Measurements from ENCODE around the gene ZNF687.

ZNF687 gene

GRCh38 chr1:151243683-151244216 lies 38.3 kb upstream of the ZNF687 start:
- H3K9me2 ChIP-seq (replicated peaks; ENCODE audit: control insufficient read depth, low read length), result no peaks in the 10 kb centered on the region
- peaks cover 95% of the 10 kb centered on the region for H3K36me3 ChIP-seq (ENCODE audit: control insufficient read depth, low read length)
- H4K20me1 ChIP-seq (ENCODE audit: control insufficient read depth, insufficient read depth, low read depth, low read length), result no peaks in the 10 kb centered on the region
- no peaks in the 10 kb centered on the region for H3K27me3 ChIP-seq (ENCODE audit: control insufficient read depth, low read length)
- H3K9me3 ChIP-seq (ENCODE audit: control insufficient read depth, insufficient read depth, low read length), result no peaks in the 10 kb centered on the region
- H3K4me1 ChIP-seq (ENCODE audit: control insufficient read depth, low read length), result no peaks in the 10 kb centered on the region
- H3K4me2 ChIP-seq (ENCODE audit: low read length), result no peak overlapping the region
- no peaks in the 10 kb centered on the region for H3K79me2 ChIP-seq (ENCODE audit: control insufficient read depth, low read length)
- no peak overlapping the region for H3K4me3 ChIP-seq (ENCODE audit: low read length)
- peaks cover 6% of the 10 kb centered on the region; the same call in 1 of the 2 replicates for H3F3A ChIP-seq (ENCODE audit: control insufficient read depth, insufficient read depth)
- no peak overlapping the region for H3K27ac ChIP-seq (ENCODE audit: low read depth, low read length)
- TF ChIP-seq CTCF (IDR thresholded peaks at IDR 0.05; ENCODE audit: low read depth, low read length, poor library complexity, severe bottlenecking), result no peak
- TF ChIP-seq EZH2phosphoT487 (IDR thresholded peaks at IDR 0.05; ENCODE audit: borderline replicate concordance, low read length), result no peak

- H3K4me2 ChIP-seq (ENCODE audit: low read length), result no peak overlapping the region
- H4K20me1 ChIP-seq (ENCODE audit: control insufficient read depth, insufficient read depth, low read depth, low read length), result no peaks in the 10 kb centered on the region
- no peaks in the 10 kb centered on the region for H3K79me2 ChIP-seq (ENCODE audit: control insufficient read depth, low read length)
- H3K27me3 ChIP-seq (ENCODE audit: control insufficient read depth, low read length), result no peaks in the 10 kb centered on the region
- H3K36me3 ChIP-seq (ENCODE audit: control insufficient read depth, low read length), result peaks cover 73% of the 10 kb centered on the region
- H3K9me2 ChIP-seq (replicated peaks; ENCODE audit: control insufficient read depth, low read length), result no peaks in the 10 kb centered on the region
- no peak for TF ChIP-seq EZH2phosphoT487 (IDR thresholded peaks at IDR 0.05; ENCODE audit: borderline replicate concordance, low read length)
- no peak overlapping the region for H3K27ac ChIP-seq (ENCODE audit: low read depth, low read length)
- H3K4me1 ChIP-seq (ENCODE audit: control insufficient read depth, low read length), result no peaks in the 10 kb centered on the region
- peaks cover 18% of the 10 kb centered on the region for H3F3A ChIP-seq (ENCODE audit: control insufficient read depth, insufficient read depth)
- no peaks in the 10 kb centered on the region for H3K9me3 ChIP-seq (ENCODE audit: control insufficient read depth, insufficient read depth, low read length)
- no peak overlapping the region for H3K4me3 ChIP-seq (ENCODE audit: low read length)
These were observed 35.3 kb upstream of the ZNF687 start for GRCh38 chr1:151246786-151247185.

- TF ChIP-seq CTCF (IDR thresholded peaks at IDR 0.05; ENCODE audit: low read depth, low read length, poor library complexity, severe bottlenecking) (peak; percentile 89), EZH2phosphoT487 (IDR thresholded peaks at IDR 0.05; ENCODE audit: borderline replicate concordance, low read length) (no peak)
- Histone ChIP-seq H3K9me3 (ENCODE audit: control insufficient read depth, insufficient read depth, low read length) (no peaks in the 10 kb centered on the region), H3K4me1 (ENCODE audit: control insufficient read depth, low read length) (peaks cover 10% of the 10 kb centered on the region), H4K20me1 (ENCODE audit: control insufficient read depth, insufficient read depth, low read depth, low read length) (no peaks in the 10 kb centered on the region), H3K79me2 (ENCODE audit: control insufficient read depth, low read length) (peaks cover 26% of the 10 kb centered on the region), H3K4me2 (ENCODE audit: low read length) (no peak overlapping the region), H3K36me3 (ENCODE audit: control insufficient read depth, low read length) (peaks cover 22% of the 10 kb centered on the region), H3K9me2 (replicated peaks; ENCODE audit: control insufficient read depth, low read length) (no peaks in the 10 kb centered on the region), H3K27ac (ENCODE audit: low read depth, low read length) (no peak overlapping the region), H3F3A (ENCODE audit: control insufficient read depth, insufficient read depth) (peaks cover 23% of the 10 kb centered on the region), H3K4me3 (ENCODE audit: low read length) (no peak overlapping the region), H3K27me3 (ENCODE audit: control insufficient read depth, low read length) (no peaks in the 10 kb centered on the region)
These were observed 30.2 kb upstream of the ZNF687 start for GRCh38 chr1:151251656-151252470.

Data from DOHH2 (cell line).